Measurements from ENCODE around the gene FUZ.
A peak's percentile ranks its signal among the peaks of the same experiment; 100 is the strongest.

FUZ gene

DNA sequence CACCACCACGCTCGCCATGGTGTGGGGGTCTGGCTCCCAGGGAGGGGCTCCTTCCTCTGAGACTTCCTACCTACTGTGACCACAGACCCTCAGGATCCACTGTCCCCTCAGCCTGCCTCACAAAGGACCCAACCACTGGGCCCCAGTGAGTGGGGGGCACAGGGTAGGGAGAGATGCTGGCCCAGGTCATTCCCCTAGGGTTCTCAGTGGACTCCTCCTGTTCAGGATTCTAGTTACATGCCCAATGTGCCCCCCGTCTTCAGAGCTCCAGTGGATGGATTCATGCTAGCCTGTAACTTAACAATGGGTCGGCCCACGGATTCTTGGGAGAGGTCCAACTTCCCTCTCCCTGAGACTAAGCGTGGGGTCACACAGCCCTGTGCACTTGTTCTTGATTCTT lies 49.9 kb downstream of the FUZ start, which contains the start of gene TSKS:
TSS of gene TSKS (minus strand) at position 77 of the 400 bp plus-strand sequence. CDS start at position 18, 59 bp downstream.
- in situ Hi-C loops (cut with HindIII; ENCODE audit: low pct_ligation_motif_present, low sequenced_read_pairs): no loop called here
- H3K27me3 ChIP-seq (replicated peaks): no peaks in the 10 kb centered on the region

DNA sequence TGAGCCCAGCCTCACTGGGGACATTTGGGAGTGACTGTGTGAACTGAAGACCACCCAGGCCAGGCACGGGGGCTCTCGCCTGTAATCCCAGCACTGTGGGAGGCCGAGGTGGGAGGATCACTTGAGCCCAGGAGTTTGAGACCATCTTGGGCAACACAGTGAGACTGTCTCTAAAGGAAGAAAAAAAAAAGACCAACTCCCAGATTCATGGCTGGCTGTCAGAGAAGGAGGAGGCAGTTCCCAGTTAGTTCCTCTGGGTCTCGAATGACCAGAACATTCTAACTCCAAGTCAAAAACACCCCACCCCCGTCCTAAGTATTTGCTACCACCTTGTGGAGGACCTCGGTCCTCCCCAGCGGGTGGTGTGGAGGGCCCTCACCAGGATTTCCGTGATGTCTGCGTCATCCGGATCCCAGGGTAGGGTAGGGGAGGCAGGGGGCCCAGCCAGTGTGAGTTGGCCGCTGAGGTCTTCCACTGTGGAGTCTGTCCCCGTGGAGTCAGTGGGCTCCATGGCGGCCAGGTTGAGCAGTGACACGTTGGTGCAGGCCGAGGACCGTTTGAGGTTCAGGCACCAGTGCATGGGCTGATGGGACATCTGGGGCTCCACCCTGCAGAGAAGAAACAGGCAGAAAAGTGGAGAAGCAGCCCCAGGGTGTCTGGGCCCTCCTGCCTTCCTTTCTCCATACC lies 51.3 kb downstream of the FUZ start:
- TF ChIP-seq, protein P1, sequence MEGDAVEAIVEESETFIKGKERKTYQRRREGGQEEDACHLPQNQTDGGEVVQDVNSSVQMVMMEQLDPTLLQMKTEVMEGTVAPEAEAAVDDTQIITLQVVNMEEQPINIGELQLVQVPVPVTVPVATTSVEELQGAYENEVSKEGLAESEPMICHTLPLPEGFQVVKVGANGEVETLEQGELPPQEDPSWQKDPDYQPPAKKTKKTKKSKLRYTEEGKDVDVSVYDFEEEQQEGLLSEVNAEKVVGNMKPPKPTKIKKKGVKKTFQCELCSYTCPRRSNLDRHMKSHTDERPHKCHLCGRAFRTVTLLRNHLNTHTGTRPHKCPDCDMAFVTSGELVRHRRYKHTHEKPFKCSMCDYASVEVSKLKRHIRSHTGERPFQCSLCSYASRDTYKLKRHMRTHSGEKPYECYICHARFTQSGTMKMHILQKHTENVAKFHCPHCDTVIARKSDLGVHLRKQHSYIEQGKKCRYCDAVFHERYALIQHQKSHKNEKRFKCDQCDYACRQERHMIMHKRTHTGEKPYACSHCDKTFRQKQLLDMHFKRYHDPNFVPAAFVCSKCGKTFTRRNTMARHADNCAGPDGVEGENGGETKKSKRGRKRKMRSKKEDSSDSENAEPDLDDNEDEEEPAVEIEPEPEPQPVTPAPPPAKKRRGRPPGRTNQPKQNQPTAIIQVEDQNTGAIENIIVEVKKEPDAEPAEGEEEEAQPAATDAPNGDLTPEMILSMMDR (IDR thresholded peaks at IDR 0.05; ENCODE audit: low read depth, low read length, missing control alignments): peak; percentile 47
- H3K27ac ChIP-seq: no peak overlapping the region
- no peaks in the 10 kb centered on the region for H3K27me3 ChIP-seq (replicated peaks)
- in situ Hi-C loops (cut with HindIII; ENCODE audit: low pct_ligation_motif_present, low sequenced_read_pairs): no loop called here
- peak; percentile 14 for DNase-seq
- H3K36me3 ChIP-seq (replicated peaks): no peaks in the 10 kb centered on the region
- no peak overlapping the region for H3K4me3 ChIP-seq (ENCODE audit: low read depth, low read length)

More for the DNA sequence above, 49.9 kb downstream of the FUZ start, which contains the start of gene TSKS:
- TF ChIP-seq, protein P1 (IDR thresholded peaks at IDR 0.05; ENCODE audit: low read depth, low read length, missing control alignments): no peak
- H3K36me3 ChIP-seq (replicated peaks): no peaks in the 10 kb centered on the region
- DNase-seq: no peak
- no peak within 1 kb of the TSS for H3K4me3 ChIP-seq (ENCODE audit: low read depth, low read length)
- H3K27ac ChIP-seq: no peak within 1 kb of the TSS

DNA sequence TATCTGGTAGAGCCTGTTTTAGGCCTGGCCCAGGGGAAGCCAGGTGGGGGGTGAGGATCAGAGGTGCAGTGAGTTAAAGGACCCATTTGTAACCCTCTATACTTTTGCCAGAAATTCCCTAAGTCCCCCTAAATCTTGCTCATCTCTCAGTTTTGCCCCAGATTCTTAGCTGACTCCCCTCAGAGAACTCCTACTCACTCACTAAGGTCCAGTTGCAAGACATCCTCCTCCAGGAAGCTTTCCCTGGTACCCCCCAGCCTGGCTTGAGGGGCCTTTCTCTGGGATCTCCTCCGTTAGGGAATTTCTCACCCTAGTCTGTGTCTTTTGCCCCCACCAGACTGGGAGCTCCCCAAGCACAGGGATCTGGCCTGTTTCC lies 51.9 kb downstream of the FUZ start:
- no peak for DNase-seq
- H3K36me3 ChIP-seq (replicated peaks): no peaks in the 10 kb centered on the region
- H3K4me3 ChIP-seq (ENCODE audit: low read depth, low read length): no peak overlapping the region
- no peak overlapping the region for H3K27ac ChIP-seq
- TF ChIP-seq, protein P1 (IDR thresholded peaks at IDR 0.05; ENCODE audit: low read depth, low read length, missing control alignments): no peak
- in situ Hi-C loops (cut with HindIII; ENCODE audit: low pct_ligation_motif_present, low sequenced_read_pairs): no loop called here
- no peaks in the 10 kb centered on the region for H3K27me3 ChIP-seq (replicated peaks)

DNA sequence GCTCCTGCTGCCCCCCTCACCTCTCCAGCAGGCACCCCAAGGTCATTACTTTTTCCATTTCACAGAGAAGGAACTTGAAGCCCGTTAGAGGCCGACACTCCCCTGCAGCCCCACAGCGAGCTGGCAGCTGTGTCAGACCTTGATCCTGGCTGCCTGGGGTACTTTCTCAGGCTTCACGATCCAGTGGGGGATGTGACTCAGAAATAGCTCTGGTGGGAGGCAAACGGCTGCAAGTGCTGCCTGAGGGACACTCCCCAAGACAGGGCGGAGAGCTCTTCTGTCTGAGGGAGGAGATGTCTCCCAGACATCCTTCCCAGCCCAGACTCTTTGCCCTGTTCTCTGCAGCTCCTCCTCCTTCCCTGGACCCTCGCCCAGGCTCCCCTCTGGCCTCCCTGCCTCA lies 54.8 kb downstream of the FUZ start:
- in situ Hi-C loops (cut with HindIII; ENCODE audit: low pct_ligation_motif_present, low sequenced_read_pairs): no loop called here
- Histone ChIP-seq H3K36me3 (replicated peaks) (no peaks in the 10 kb centered on the region), H3K4me3 (ENCODE audit: low read depth, low read length) (no peak overlapping the region), H3K27me3 (replicated peaks) (no peaks in the 10 kb centered on the region), H3K27ac (peak overlapping the region; percentile 51)
- TF ChIP-seq, protein P1 (IDR thresholded peaks at IDR 0.05; ENCODE audit: low read depth, low read length, missing control alignments): no peak
- DNase-seq: peak; percentile 62
